HEK293 (cell line): ENCODE data around the gene CRACR2A.

Source experiments
- CTCF ChIA-PET: fragments of 350-600 bp; formaldehyde crosslinking; extraction: SDS; loops from one replicate; lab custom pipeline; 2021; ENCODE audit warnings: antibody characterized with exemption; lab: Yijun Ruan, JAX
- POLR2A ChIA-PET: fragments of 300-600 bp; formaldehyde crosslinking; extraction: SDS; loops from one replicate; lab custom pipeline; 2020; ENCODE audit warnings: antibody characterized with exemption, inconsistent platforms; lab: Yijun Ruan, JAX
- H3K27ac ChIP-seq: fragments of 200-500 bp; sonication (Bioruptor generic); 2 replicates; pipeline ENCODE4 v1.5.1; 2014; ENCODE audit warnings: low read depth, low read length, control low read depth, inconsistent platforms; ENCODE audit errors: extremely low read depth
- H3K36me3 ChIP-seq, 2 experiments: fragments of 200-500 bp in 1 of 2; sonication (Bioruptor generic) in 1 of 2; 1 replicate in 1 of 2; 2 replicates in 1 of 2; pipeline ENCODE4 v1.5.1; 2014 to 2017; ENCODE audit warnings: inconsistent platforms in 2 of 2, low read length in 2 of 2; ENCODE audit not compliant: control insufficient read depth in 2 of 2, insufficient read depth in 1 of 2
- H3K4me1 ChIP-seq: fragments of 200-500 bp; sonication (Bioruptor generic); 2 replicates; pipeline ENCODE4 v1.5.1; 2014; ENCODE audit warnings: mild to moderate bottlenecking, low read length, inconsistent platforms; ENCODE audit not compliant: control insufficient read depth, insufficient read depth
- H3K4me3 ChIP-seq: 2 replicates; pipeline ENCODE4 v1.5.1; 2011; ENCODE audit warnings: low read depth, mild to moderate bottlenecking, control low read depth, low read length, moderate library complexity
- H3K9me3 ChIP-seq: fragments of 200-500 bp; sonication (Bioruptor generic); 2 replicates; pipeline ENCODE4 v1.5.1; 2014; ENCODE audit warnings: low read depth, low read length, inconsistent platforms; ENCODE audit not compliant: control insufficient read depth, insufficient read depth
- GLIS1 ChIP-seq: fragments of 450-650 bp; formaldehyde crosslinking; IDR thresholded peaks from 2 replicates; pipeline ENCODE4 v1.5.1; 2016; ENCODE audit warnings: missing biosample characterization, missing genetic modification characterization
- MZF1 ChIP-seq: fragments of 450-650 bp; formaldehyde crosslinking; IDR thresholded peaks from 2 replicates; pipeline ENCODE4 v1.5.1; 2017; ENCODE audit warnings: missing biosample characterization, missing genetic modification characterization, borderline replicate concordance
- RBAK ChIP-seq: fragments of 450-650 bp; formaldehyde crosslinking; IDR thresholded peaks from 2 replicates; pipeline ENCODE4 v1.5.1; 2016; ENCODE audit warnings: missing biosample characterization, missing genetic modification characterization
- WT1 ChIP-seq: fragments of 450-650 bp; formaldehyde crosslinking; IDR thresholded peaks from 2 replicates; pipeline ENCODE4 v1.5.1; 2016; ENCODE audit warnings: missing biosample characterization, missing genetic modification characterization
- ZBTB20 ChIP-seq: fragments of 450-650 bp; formaldehyde crosslinking; IDR thresholded peaks from 2 replicates; pipeline ENCODE4 v1.5.1; 2016; ENCODE audit warnings: missing biosample characterization, missing genetic modification characterization
- ZFP37 ChIP-seq: fragments of 450-650 bp; formaldehyde crosslinking; IDR thresholded peaks from 2 replicates; pipeline ENCODE4 v1.5.1; 2016; ENCODE audit warnings: missing biosample characterization, missing genetic modification characterization
- ZNF10 ChIP-seq: fragments of 450-650 bp; formaldehyde crosslinking; IDR thresholded peaks from 2 replicates; pipeline ENCODE4 v1.5.1; 2017; ENCODE audit warnings: missing biosample characterization, missing genetic modification characterization
- ZNF112 ChIP-seq: fragments of 450-650 bp; formaldehyde crosslinking; IDR thresholded peaks from 2 replicates; pipeline ENCODE4 v1.5.0; 2017; ENCODE audit warnings: missing biosample characterization, missing genetic modification characterization
- ZNF121 ChIP-seq: fragments of 450-650 bp; formaldehyde crosslinking; IDR thresholded peaks from 2 replicates; pipeline ENCODE4 v1.5.1; 2016; ENCODE audit warnings: missing biosample characterization, missing genetic modification characterization
- ZNF132 ChIP-seq: fragments of 450-650 bp; formaldehyde crosslinking; IDR thresholded peaks from 2 replicates; pipeline ENCODE4 v1.5.1; 2017; ENCODE audit warnings: missing biosample characterization, missing genetic modification characterization, borderline replicate concordance
- ZNF311 ChIP-seq: fragments of 450-650 bp; formaldehyde crosslinking; IDR thresholded peaks from 2 replicates; pipeline ENCODE4 v1.5.1; 2017; ENCODE audit warnings: missing biosample characterization, missing genetic modification characterization, borderline replicate concordance
- ZNF341 ChIP-seq: fragments of 450-650 bp; formaldehyde crosslinking; IDR thresholded peaks from 2 replicates; pipeline ENCODE4; 2016; ENCODE audit warnings: low read depth, missing biosample characterization, missing genetic modification characterization
- ZNF394 ChIP-seq: fragments of 450-650 bp; formaldehyde crosslinking; IDR thresholded peaks from 2 replicates; pipeline ENCODE4 v1.5.1; 2016; ENCODE audit warnings: missing biosample characterization, missing genetic modification characterization, mild to moderate bottlenecking, moderate library complexity, borderline replicate concordance
- ZNF416 ChIP-seq: fragments of 450-650 bp; formaldehyde crosslinking; IDR thresholded peaks from 2 replicates; pipeline ENCODE4 v1.5.1; 2016; ENCODE audit warnings: missing biosample characterization, missing genetic modification characterization
- ZNF560 ChIP-seq: fragments of 450-650 bp; formaldehyde crosslinking; IDR thresholded peaks from 2 replicates; pipeline ENCODE4 v1.5.1; 2017; ENCODE audit warnings: missing biosample characterization, missing genetic modification characterization, borderline replicate concordance
- ZNF600 ChIP-seq: fragments of 450-650 bp; formaldehyde crosslinking; IDR thresholded peaks from 2 replicates; pipeline ENCODE4 v1.5.1; 2016; ENCODE audit warnings: missing biosample characterization, missing genetic modification characterization
- ZNF677 ChIP-seq: fragments of 450-650 bp; IDR thresholded peaks from 2 replicates; pipeline ENCODE4 v1.5.0; 2018; ENCODE audit warnings: missing biosample characterization, mild to moderate bottlenecking, missing genetic modification characterization, moderate library complexity
- ZNF707 ChIP-seq: fragments of 450-650 bp; formaldehyde crosslinking; IDR thresholded peaks from 2 replicates; pipeline ENCODE4 v1.5.1; 2016; ENCODE audit warnings: missing biosample characterization, missing genetic modification characterization
- ZNF76 ChIP-seq: fragments of 450-650 bp; formaldehyde crosslinking; IDR thresholded peaks from 2 replicates; pipeline ENCODE4; 2016; ENCODE audit warnings: low read depth, missing biosample characterization, missing genetic modification characterization, borderline replicate concordance
- ZNF777 ChIP-seq: fragments of 450-650 bp; formaldehyde crosslinking; IDR thresholded peaks from 2 replicates; pipeline ENCODE4 v1.5.1; 2017; ENCODE audit warnings: missing biosample characterization, missing genetic modification characterization, borderline replicate concordance
- ZNF792 ChIP-seq: fragments of 450-650 bp; formaldehyde crosslinking; IDR thresholded peaks from 2 replicates; pipeline ENCODE4 v1.5.1; 2016; ENCODE audit warnings: missing biosample characterization, missing genetic modification characterization
- TF ChIP-seq, protein P1 (sequence below): fragments of 450-650 bp; IDR thresholded peaks from 2 replicates; pipeline ENCODE4 v1.5.1; 2018; ENCODE audit warnings: missing biosample characterization, mild to moderate bottlenecking, missing genetic modification characterization
- TF ChIP-seq, protein P2 (sequence below): fragments of 450-650 bp; formaldehyde crosslinking; IDR thresholded peaks from 2 replicates; pipeline ENCODE4 v1.5.1; 2016; ENCODE audit warnings: missing biosample characterization, missing genetic modification characterization, low read depth
- TF ChIP-seq, protein P3 (sequence below): fragments of 450-650 bp; formaldehyde crosslinking; IDR thresholded peaks from 2 replicates; pipeline ENCODE4 v1.5.1; 2016; ENCODE audit warnings: missing biosample characterization, missing genetic modification characterization
- TF ChIP-seq, protein P4 (sequence below): fragments of 450-650 bp; formaldehyde crosslinking; IDR thresholded peaks from 2 replicates; pipeline ENCODE4 v1.5.1; 2016; ENCODE audit warnings: missing biosample characterization, missing genetic modification characterization
- TF ChIP-seq, protein P5 (sequence below): fragments of 450-650 bp; formaldehyde crosslinking; IDR thresholded peaks from 2 replicates; pipeline ENCODE4 v1.5.1; 2016; ENCODE audit warnings: missing biosample characterization, missing genetic modification characterization

CRACR2A gene

DNA sequence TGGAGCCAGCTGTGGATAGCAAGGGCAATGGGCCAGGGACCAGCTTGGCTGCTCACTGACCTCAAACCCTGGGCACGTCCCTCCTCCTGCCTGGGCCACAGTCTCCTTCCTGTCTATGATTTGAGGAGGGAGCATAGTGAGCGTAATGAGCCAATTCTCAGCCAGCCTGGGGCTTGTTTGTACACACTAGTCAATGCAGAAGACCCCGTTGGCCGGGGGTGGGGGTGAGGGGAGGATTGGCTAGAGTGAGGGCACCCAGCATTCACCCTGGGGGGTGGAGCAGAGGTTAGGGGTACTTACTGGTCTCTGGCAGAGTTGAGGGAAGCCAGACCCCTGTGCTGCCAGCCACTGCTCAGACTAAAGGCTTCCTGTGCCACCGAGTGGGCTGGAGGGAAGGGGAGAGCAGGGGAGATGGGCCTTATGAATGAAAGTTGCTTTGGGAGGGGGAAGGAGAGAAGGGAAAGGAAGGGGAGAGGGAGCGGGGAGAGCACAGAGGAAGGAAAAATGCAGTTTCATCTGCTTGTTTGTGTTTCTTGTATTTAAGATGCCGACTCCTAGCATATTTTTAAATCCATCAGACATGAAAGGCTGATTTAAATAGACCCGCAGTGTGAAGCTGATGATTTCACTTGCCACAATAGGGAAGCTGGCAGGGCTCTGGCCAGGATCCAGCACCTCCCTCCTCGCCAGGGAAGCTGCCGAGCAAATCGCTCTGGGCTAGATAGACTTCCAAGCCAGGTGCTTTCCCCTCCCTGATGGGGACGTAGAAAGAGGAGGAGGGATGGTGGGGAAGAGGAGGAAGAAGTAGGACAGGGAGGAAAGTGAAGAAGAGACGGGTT lies 147.9 kb downstream of the CRACR2A start:
- H3K9me3 ChIP-seq, result no peaks in the 10 kb centered on the region
- H3K36me3 ChIP-seq, result no peaks in the 10 kb centered on the region
- H3K4me3 ChIP-seq, result no peak overlapping the region
- H3K4me1 ChIP-seq, result no peaks in the 10 kb centered on the region; the same call in 1 of the 2 replicates
- ChIA-PET POLR2A (no interaction called here), CTCF (interaction anchor here (1.5 kb wide), 1 partner anchor 305 kb away, joined by 4 read pairs; no protein-coding TSS in a partner anchor)
- no peak overlapping the region for H3K27ac ChIP-seq
- 0 out of 2 replicates have a peak, but pooled peaks have one; percentile 32 for TF ChIP-seq GLIS1 (tag by site-specific recombination)
- no peak for TF ChIP-seq ZFP37 (tag by site-specific recombination)
- no peak for TF ChIP-seq ZNF416 (tag by site-specific recombination)
- TF ChIP-seq ZNF76, result no peak
- no peak for TF ChIP-seq RBAK (tag by site-specific recombination)
- TF ChIP-seq, protein P1, sequence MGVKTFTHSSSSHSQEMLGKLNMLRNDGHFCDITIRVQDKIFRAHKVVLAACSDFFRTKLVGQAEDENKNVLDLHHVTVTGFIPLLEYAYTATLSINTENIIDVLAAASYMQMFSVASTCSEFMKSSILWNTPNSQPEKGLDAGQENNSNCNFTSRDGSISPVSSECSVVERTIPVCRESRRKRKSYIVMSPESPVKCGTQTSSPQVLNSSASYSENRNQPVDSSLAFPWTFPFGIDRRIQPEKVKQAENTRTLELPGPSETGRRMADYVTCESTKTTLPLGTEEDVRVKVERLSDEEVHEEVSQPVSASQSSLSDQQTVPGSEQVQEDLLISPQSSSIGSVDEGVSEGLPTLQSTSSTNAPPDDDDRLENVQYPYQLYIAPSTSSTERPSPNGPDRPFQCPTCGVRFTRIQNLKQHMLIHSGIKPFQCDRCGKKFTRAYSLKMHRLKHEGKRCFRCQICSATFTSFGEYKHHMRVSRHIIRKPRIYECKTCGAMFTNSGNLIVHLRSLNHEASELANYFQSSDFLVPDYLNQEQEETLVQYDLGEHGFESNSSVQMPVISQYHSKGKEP (tag by site-specific recombination), result no peak
- TF ChIP-seq ZNF121 (tag by site-specific recombination), result no peak
- no peak for TF ChIP-seq ZNF677 (tag by site-specific recombination)
- TF ChIP-seq ZNF560 (tag by site-specific recombination), result no peak
- no peak for TF ChIP-seq MZF1
- no peak for TF ChIP-seq ZNF777 (tag by site-specific recombination)
- TF ChIP-seq, protein P2, sequence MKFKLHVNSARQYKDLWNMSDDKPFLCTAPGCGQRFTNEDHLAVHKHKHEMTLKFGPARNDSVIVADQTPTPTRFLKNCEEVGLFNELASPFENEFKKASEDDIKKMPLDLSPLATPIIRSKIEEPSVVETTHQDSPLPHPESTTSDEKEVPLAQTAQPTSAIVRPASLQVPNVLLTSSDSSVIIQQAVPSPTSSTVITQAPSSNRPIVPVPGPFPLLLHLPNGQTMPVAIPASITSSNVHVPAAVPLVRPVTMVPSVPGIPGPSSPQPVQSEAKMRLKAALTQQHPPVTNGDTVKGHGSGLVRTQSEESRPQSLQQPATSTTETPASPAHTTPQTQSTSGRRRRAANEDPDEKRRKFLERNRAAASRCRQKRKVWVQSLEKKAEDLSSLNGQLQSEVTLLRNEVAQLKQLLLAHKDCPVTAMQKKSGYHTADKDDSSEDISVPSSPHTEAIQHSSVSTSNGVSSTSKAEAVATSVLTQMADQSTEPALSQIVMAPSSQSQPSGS (tag by site-specific recombination), result no peak
- no peak for TF ChIP-seq ZNF707
- no peak for TF ChIP-seq ZNF132 (tag by site-specific recombination)
- TF ChIP-seq ZNF10 (tag by site-specific recombination), result no peak
- TF ChIP-seq ZNF792, result no peak
- TF ChIP-seq ZNF600 (tag by site-specific recombination), result peak; percentile 39; the same call in 1 of the 2 replicates
- TF ChIP-seq ZBTB20, result peak; percentile 31; the same call in 1 of the 2 replicates
- TF ChIP-seq ZNF112 (tag by site-specific recombination), result no peak
- peak; percentile 92 for TF ChIP-seq ZNF341 (tag by site-specific recombination)
- TF ChIP-seq ZNF311 (tag by site-specific recombination), result no peak
- TF ChIP-seq, protein P3, sequence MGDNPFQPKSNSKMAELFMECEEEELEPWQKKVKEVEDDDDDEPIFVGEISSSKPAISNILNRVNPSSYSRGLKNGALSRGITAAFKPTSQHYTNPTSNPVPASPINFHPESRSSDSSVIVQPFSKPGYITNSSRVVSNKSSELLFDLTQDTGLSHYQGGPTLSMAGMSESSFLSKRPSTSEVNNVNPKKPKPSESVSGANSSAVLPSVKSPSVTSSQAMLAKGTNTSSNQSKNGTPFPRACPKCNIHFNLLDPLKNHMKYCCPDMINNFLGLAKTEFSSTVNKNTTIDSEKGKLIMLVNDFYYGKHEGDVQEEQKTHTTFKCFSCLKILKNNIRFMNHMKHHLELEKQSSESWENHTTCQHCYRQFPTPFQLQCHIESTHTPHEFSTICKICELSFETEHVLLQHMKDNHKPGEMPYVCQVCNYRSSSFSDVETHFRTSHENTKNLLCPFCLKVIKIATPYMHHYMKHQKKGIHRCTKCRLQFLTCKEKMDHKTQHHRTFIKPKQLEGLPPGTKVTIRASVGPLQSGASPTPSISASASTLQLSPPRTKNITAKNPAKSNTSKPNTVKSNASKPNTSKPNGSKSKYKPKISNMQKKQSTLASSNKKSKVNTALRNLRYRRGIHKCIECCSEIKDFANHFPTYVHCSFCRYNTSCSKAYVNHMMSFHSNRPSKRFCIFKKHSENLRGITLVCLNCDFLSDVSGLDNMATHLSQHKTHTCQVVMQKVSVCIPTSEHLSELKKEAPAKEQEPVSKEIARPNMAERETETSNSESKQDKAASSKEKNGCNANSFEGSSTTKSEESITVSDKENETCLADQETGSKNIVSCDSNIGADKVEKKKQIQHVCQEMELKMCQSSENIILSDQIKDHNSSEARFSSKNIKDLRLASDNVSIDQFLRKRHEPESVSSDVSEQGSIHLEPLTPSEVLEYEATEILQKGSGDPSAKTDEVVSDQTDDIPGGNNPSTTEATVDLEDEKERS (tag by site-specific recombination), result no peak
- TF ChIP-seq, protein P4, sequence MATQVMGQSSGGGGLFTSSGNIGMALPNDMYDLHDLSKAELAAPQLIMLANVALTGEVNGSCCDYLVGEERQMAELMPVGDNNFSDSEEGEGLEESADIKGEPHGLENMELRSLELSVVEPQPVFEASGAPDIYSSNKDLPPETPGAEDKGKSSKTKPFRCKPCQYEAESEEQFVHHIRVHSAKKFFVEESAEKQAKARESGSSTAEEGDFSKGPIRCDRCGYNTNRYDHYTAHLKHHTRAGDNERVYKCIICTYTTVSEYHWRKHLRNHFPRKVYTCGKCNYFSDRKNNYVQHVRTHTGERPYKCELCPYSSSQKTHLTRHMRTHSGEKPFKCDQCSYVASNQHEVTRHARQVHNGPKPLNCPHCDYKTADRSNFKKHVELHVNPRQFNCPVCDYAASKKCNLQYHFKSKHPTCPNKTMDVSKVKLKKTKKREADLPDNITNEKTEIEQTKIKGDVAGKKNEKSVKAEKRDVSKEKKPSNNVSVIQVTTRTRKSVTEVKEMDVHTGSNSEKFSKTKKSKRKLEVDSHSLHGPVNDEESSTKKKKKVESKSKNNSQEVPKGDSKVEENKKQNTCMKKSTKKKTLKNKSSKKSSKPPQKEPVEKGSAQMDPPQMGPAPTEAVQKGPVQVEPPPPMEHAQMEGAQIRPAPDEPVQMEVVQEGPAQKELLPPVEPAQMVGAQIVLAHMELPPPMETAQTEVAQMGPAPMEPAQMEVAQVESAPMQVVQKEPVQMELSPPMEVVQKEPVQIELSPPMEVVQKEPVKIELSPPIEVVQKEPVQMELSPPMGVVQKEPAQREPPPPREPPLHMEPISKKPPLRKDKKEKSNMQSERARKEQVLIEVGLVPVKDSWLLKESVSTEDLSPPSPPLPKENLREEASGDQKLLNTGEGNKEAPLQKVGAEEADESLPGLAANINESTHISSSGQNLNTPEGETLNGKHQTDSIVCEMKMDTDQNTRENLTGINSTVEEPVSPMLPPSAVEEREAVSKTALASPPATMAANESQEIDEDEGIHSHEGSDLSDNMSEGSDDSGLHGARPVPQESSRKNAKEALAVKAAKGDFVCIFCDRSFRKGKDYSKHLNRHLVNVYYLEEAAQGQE, result no peak
- TF ChIP-seq ZNF394, result no peak
- TF ChIP-seq, protein P5, sequence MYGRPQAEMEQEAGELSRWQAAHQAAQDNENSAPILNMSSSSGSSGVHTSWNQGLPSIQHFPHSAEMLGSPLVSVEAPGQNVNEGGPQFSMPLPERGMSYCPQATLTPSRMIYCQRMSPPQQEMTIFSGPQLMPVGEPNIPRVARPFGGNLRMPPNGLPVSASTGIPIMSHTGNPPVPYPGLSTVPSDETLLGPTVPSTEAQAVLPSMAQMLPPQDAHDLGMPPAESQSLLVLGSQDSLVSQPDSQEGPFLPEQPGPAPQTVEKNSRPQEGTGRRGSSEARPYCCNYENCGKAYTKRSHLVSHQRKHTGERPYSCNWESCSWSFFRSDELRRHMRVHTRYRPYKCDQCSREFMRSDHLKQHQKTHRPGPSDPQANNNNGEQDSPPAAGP (tag by site-specific recombination), result no peak
- peak; percentile 66; the same call in 1 of the 2 replicates for TF ChIP-seq WT1 (tag by site-specific recombination)
